HG03097 (cell line): ENCODE results near the gene NFX1.
"Not testable (repeated sequence)": the region's sequence is repeated elsewhere in the genome, so short reads cannot be mapped to it uniquely, and the experiment has no call there.

ENCODE experiments used
- ATAC-seq: cut with Tn5 transposase; IDR thresholded peaks from one replicate; pipeline ENCODE4 v1.9.1; 2021; ENCODE audit not compliant: unreplicated experiment, low FRiP score

NFX1 gene

DNA sequence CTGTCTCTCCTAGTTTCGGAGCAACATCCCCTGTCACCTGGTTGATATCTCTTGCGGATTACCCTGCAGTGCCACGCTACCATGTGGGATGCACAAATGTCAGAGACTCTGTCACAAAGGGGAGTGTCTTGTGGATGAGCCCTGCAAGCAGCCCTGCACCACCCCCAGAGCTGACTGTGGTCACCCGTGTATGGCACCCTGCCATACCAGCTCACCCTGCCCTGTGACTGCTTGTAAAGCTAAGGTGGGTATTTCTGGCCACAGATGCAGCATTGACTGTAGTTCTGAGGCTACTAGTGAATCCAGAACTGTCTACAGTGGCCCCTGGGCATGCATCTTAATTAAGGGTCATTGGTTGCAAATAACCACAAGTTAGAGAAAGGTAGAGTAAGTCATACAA lies 61.2 kb downstream of the NFX1 start:
- ATAC-seq: no peak

DNA sequence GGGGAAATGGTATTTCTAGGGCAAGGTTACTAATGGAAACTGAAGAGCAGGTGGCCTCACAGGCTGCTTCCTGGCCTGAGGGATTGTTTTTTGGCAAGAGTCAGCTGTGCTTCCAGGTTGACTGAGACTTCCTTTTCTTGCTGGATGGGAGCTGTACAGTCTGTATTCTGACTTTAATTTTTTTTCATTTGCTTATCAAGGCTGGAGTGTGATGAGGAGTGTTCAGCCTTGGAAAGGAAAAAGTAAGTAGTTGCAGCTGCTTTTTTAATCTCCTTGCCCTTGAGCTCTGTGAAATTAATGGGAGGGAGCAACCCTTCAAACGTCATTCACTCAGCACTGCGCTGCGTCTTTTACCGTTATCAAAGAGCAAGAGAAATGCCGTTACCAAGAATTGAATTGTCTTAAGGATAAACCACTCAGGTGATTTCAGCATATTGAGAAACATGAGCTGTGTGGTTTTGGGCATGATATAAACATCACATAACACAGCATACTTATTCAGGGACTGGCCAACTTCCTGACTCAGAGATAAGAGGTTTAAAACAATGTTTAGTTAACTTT lies 64.4 kb downstream of the NFX1 start:
- no peak for ATAC-seq

DNA sequence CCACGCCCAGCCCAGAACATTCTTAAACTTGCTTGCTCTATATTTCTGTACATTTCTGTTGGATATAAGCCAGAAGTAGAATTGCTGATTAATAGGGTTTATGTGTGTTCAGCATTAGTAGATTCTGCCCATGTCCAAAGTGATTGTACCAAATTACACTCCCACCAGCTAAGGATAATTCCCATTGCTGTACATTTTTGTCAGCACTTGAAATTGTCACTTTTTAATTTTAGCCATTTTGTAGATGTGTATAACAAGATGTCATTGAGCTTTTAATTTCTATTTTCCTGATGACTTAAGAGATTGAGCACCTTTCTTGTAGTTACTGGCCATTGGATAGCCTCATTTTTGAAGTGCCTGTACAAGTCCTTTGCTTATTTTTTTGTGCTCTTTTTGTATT lies 65.6 kb downstream of the NFX1 start:
- no peak for ATAC-seq

DNA sequence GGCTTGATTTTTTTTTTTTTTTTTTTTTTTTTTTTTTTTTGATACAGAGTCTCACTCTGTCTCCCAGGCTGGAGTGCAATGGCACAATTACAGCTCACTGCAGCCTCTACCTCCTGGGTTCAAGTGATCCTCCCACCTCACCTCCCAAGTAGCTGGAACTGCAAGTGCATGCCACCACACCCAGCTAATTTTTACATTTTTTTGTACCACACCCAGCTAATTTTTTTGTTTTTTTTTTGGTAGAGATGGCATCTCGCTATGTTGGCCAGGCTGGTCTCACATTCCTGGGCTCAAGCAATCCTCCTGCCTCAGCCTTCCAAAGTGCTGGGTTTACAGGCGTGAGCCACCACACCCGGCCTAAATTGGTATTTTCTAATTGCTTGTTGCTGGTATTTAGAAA lies 68.3 kb downstream of the NFX1 start:
- not testable (repeated sequence) for ATAC-seq

DNA sequence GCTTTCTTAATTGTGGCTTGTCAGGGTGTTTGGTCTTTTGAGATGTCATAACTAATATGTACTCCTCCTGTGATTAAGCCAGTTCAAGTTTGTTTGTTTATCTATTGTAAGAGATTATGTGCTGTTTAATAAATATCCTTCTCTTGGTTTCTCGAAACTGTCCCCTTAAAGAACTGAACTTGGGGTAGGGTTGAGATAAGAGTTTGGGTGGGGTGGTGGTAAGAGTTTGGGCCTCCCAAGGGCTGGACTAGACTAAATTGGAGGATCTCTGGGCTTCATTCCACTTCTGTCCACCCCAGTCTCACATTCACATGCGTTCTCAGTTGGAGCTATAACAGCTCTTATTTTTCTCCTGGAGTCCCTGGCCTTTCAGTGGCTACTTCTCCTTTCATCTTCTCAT lies 73.8 kb downstream of the NFX1 start:
- ATAC-seq: no peak

DNA sequence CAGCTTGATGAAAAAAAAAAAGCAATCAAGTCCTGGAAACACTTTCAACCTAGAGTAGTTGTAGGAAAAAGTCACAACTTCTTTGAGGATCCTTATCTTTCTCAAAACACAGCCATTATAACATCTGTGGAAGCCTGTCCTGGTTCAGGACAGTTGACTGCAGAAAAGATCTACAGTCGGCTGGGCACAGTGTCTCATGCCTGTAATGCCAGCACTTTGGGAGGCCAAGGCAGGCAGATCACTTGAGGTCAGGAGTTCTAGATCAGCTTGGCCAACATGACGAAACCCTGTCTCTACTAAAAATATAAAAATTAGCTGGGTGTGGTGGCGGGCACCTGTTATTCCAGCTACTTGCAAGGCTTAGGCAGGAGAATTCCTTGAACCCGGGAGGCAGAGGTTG lies 74.5 kb downstream of the NFX1 start:
- ATAC-seq: not testable (repeated sequence)

DNA sequence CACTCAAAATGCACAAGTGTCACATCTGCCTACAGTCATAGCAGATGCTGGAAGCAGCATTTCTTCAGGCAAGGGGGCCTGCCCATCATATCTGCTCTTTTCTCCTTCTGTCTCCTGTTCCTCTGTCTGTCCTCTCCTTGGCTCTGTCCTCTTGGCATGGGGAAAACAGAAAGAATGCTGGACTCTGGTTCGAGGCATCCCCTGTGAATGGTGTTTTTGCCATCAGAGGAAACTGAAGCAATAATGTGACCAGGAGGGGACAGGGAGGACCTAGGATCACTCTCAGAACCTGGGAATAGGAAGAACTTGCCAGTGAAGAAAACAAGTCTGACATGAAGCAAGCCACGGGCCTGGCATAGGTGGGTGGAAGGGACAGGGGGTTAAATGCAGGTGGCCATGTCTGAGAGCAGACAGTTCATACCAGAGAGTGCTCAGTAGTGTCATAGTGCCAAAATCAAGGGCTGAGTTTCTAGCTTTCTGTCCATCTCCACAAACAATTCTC lies 76.7 kb downstream of the NFX1 start:
- no peak for ATAC-seq

DNA sequence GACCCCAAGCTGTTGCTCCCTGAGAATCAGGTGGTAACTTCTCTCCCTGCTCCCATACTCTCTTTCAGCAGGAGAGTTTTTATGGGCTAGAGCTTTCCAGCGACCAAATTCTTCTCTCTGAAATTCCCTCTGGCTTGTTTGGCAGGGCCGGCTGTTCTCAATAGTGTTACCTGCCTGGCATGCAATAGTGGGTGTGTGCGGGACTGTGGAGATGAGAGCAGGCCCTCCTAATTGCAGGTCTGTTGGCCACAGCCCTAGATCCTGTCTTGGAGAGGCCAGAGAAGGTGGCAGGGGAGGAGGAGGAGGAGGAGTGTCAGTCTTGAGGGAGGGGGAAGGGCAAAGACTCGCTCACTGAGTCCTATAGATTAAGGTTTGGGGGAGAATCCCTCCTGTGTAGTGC lies 82.6 kb downstream of the NFX1 start:
- ATAC-seq: no peak

DNA sequence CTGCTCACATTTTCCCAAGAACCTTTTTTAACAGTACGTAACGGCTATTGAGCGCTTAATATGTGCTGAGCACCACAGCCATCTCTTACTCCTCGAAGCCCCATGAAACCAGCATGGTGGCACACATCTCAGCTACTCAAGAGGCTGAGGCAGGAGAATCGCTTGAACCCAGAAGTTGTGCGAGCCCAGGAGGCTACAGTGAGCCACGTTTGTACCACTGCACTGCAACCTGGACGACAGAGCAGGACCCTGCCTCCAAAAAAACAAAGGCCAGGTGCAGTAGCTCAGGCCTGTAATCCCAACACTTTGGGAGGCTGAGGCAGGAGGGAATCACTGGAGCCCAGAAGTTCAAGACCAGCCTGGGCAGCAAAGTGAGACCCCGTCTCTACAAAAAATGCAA lies 83.9 kb downstream of the NFX1 start:
- ATAC-seq: no peak

DNA sequence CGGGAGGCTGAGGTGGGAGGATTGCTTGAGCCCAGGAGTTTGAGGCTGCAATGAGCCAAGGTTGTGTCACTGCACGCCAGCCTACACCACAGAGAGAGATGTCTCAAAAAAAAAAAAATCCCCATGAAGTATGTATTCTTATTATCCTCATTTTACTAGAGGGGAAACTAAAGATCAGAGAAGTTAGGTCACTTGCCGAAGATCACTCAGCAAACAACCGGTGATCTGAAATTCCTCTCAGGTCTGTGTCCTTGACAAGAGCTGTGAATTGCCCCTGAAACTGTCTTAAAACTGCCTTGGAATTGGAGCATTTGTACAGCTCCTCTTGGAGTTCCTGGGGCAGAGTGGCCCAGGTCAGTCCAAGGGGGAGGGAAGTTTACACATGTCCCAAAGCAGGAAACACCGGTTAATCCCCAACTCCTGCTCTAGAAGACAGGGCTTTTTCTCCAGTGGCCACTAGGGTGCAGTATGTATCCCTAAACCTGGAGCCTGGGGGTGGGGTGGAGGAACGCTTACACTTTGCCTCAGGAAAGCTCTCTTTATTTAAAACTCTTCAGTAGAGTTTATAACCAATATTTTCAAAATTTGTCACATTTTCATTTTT lies 84.4 kb downstream of the NFX1 start:
- ATAC-seq: no peak

DNA sequence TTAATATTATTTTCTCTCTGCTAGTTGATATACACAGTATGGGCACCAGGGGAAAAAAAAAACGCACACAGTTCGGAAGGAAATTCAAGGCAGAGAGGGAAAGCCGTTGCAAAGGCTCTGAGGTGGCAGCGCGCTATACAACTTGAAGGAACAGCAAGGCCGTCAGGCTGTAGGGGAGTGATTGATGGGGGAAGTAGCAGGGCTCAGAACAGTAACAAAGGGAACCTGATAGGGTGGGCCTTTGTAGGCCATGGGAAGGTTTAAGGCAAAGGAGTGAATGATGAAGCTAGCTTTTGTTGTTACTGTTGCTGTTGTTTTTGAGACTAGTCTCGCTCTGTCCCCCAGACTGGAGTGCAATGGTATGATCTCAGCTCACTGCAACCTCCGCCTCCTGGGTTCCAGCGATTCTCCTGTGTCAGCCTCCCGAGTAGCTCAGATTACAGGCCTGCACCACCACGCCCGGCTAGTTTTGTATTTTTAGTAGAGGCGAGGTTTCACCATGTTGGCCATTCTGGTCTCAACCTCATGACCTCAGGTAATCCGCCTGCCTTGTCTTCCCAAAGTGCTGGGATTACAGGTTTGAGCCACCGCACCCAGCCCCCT lies 85.0 kb downstream of the NFX1 start:
- no peak for ATAC-seq

DNA sequence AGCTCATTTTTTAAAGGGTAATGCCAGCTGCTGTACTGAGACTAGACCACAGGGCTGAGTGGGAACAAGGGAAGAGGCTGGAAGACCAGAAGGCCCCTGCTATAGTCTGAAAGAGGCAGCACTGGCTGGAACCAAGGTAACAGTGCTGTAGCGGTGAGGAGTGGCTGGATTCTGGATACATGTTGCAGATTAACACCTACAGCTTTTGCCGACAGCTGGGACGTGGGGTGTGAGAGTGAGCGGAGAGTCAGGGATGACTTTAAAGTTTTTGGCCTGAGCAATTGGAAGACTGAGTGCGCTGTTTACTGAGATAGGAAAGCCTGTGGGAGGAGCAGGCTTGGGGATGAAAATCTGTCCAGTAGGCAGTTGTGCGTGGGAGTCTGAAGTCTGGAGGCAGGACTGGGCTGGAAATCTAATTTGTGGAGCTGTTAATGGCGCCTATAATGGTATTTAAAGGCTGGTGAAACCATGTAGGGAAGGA lies 85.6 kb downstream of the NFX1 start:
- ATAC-seq: no peak

DNA sequence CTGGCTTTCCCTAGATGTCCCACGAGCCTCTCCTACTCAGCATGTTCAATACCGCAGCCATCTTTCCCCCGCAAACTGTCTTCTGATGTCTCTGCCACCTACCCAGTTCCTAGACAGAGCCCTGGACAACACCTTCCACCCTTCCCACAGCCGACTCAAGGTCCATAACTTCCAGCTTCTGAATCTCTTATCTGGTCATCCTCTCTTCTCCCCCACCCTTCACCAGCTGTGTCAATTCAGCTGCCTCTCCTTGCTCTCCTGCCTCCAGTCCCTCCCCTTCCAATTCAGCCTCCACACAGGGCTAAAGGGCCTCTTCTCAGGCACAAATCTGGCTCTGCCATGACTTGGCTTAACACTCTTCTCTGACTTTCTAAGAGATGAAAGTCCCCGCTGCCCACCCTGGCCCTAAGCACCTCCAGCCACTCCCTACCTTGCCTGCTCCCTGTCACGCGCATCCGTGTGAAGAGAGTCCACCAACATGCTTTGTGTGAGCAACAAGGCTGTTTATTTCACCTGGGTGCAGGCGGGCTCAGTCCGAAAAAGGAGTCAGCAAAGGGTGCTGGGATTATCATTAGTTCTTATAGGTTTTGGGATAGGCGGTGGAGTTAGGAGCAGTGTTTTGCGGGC lies 86.9 kb downstream of the NFX1 start:
- no peak for ATAC-seq

DNA sequence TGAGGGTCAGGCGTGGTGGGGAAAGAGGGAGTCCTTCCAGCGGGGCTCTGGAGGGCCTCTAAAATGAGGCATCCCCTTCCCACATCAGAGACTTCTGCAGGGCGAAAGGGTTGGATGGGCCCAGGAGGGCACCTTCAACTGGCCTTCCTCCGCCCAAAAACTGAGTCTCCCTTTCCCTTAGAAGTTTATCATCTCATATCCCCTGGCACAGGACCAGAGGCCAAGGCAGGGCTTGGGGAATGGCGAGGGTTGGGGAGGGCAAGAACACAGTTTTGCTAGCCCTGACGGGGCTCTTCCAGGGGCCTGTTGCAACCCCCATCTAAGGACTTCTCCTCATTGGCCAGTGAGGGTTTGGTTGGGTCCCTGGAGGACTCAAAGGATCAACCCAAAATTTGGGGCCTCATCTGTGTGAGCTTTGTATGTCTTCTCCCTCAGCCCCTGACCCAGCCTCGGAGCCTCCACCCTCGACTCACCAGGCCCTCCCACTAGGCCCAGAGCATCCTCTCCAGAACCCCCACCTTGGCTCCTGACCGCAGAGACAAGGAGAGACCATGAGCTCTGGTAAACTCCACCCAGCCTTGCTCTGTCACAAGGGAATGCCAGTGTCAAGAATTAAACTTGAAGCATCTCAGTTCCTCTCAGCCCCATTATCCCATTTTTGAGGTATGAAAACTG lies 87.9 kb downstream of the NFX1 start:
- ATAC-seq: no peak

DNA sequence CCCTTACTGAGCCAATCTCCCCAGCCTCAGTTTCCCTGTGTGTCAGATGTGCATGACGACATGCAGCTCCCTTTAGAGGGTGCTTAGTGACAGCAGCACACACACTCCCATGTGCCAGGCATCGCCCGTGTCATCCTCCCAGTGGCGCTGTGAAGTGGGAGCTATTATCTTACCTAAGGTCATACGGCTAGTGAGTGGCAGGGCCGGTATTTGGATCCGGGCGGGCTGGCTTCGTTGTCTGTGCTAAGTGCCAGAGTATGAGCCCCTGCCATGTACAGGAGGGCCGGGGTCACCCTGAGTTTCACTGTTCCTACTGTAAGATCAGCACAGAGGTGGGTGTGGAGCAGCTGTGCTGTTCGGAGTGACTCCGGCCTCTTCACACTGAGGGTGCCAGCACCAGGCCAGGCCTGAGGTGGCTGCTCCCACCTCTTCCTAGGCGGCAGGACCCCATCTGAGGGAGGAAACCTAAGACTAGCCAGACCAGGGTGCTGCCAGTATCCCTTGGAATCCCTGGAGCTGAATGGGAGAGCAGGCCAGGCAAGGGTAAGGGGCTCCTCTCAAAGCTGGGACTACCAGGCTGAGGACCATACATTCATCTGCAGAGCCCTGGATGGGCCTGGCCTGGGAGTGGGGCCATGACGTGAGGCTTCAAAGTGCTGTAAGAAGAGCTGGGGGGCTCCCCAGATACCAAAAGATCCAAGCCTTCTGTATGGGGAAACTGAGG lies 89.5 kb downstream of the NFX1 start:
- no peak for ATAC-seq

DNA sequence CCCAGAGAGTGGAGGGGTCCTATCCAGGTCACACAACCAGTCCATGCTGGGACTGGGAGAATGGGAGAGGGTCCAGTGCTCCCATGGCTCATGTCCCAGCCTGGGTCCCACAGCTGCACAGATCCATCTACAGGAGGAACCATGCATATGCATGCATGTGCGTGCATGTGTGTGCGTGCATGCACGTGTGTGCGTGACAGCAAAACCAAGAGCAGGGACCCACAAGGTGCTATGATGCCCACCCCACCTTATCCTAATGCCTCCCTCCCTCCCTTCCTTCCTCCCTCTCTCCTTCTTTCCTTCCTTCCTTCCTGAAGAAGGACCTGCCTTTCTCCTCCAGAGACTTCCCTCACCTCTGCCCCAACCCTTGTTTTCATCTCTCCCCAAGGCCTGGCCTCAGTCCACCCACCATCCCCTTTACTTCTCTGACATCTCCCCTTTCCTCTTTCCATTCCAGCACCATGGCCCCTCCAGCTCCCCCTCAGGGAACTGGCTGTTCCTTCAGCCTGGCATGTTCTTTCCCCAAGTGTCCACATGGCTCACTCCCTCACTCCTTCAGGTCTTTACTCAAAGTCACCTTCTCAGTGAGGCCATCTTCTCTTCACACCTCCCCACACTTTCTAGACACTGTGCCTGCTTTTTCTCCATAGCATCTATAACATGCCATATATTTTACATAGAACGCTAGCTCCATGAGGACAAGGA lies 90.2 kb downstream of the NFX1 start:
- no peak for ATAC-seq

DNA sequence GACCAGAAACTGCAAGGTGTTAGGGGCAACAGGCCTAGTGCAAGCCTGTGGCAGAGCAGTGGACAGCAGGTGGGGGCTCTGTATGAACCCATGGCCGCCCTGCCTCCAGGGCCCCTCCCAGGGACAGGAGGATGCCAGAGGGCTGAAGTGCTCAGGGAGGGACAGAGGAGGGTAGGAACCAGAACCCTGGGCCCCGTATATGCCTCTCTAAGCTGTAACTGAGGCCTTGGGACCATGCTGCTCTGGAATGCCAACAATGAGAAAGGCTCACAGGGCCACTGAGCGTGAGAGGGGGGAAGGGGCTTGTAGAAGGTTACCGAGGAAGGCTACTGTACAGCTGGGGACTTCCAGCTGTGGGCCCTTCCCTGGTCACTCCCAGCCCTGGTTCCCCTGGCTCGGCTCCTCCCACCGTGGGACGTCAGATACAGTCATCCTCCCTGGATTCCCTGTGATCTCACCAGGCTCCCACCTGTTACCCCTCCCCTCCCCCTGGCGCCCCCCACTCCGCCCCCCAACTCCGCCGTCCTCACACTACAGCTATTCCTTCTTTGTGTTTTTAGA lies 91.0 kb downstream of the NFX1 start:
- ATAC-seq: no peak

DNA sequence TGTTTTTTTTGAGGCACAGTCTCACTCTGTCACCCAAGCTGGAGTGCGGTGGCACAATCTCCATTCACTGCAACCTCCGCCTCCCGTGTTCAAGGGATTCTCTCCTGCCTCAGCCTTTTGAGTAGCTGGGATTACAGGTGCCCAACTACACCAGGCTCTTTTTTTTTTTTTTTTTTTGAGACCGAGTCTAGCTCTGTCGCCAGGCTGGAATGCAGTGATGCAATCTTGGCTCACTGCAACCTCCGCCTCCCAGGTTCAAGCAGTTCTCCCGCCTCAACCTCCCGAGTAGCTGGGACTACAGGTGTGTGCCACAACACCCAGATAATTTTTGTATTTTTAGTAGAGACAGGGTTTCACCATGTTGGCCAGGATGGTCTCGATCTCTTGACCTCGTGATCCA lies 92.1 kb downstream of the NFX1 start:
- ATAC-seq: not testable (repeated sequence)

DNA sequence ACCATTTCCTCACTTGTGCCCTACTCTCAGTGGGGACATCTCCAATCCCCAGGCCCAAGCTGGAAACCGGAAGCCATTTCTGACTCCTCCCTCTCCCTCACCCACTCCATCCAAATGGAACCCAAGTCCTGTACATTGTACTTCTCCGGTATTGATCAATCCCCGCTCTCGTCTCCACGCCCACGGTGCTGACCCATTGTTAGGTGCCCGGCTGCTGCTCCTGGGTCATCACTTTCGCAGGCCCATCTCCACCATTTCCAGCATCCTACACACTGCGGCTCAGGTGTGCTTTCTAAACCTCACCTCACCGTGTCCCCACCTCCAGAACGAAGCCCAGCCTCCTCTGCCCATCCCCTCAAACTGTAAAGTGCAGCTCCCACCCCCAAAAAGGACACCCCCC lies 93.1 kb downstream of the NFX1 start:
- not testable (repeated sequence) for ATAC-seq

DNA sequence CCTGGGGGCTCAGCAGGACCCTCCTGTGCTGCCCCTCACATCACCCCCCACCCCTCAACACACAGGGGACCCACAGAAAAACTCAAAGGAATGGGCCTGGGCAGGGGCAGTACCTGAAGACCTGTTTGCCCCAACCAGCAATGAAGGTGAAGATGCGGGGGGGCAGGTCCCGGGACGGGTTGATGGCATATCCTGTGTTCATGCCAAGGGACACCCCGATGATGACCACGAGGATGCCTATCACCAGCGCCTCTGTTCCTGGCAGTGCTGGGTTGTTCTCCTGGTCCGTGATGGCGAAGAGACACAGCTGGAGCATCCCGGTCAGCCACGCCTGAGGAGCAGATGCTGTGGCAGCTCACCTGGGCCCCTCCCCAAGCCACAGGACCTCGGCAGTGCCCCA lies 95.2 kb downstream of the NFX1 start:
- ATAC-seq: not testable (repeated sequence)
